GM21526 (cell line): Measurements from ENCODE around the gene TICRR.
"Not testable (repeated sequence)": the region's sequence is repeated elsewhere in the genome, so short reads cannot be mapped to it uniquely, and the experiment has no call there.

Experiments
- ATAC-seq: cut with Tn5 transposase; IDR thresholded peaks from one replicate; pipeline ENCODE4 v1.9.1; 2021; ENCODE audit warnings: moderate library complexity; ENCODE audit not compliant: unreplicated experiment, low FRiP score

Gene TICRR

DNA sequence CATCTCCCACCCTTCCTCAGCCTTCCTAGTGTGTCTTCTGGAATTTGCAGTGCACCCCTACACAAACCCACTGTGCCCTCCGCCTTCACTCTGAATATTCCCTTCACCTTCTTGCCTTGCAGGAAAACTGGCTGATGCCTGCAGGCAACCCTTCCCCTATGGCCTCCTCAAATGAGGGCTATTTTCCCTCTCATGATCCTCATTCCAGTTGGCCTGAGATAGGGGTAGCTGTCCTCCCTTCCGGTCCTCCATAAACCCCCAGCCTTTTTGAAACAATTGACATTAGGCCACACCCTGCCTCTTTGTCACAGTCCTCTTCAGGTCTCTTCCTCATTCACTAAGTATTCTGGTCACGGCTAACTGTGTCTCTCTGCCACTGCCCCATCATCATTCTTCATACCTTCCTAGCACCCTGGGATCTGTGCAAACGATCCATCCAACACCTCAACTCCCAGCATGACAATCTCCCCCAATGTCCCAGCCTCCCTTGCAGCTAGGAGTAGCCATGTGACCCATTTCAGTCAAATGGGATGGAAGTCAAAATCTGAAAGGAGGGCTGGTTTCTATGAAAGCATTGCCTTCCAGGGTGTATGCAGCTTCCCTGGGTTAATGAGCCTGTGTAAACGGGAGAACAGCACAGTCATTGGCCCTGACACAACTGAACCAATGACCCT, 8.5 kb upstream of the TICRR start:
- ATAC-seq = no peak

- no peak for ATAC-seq
These were observed 6.1 kb upstream of the TICRR start for GRCh38 chr15:89569090-89569745.

DNA sequence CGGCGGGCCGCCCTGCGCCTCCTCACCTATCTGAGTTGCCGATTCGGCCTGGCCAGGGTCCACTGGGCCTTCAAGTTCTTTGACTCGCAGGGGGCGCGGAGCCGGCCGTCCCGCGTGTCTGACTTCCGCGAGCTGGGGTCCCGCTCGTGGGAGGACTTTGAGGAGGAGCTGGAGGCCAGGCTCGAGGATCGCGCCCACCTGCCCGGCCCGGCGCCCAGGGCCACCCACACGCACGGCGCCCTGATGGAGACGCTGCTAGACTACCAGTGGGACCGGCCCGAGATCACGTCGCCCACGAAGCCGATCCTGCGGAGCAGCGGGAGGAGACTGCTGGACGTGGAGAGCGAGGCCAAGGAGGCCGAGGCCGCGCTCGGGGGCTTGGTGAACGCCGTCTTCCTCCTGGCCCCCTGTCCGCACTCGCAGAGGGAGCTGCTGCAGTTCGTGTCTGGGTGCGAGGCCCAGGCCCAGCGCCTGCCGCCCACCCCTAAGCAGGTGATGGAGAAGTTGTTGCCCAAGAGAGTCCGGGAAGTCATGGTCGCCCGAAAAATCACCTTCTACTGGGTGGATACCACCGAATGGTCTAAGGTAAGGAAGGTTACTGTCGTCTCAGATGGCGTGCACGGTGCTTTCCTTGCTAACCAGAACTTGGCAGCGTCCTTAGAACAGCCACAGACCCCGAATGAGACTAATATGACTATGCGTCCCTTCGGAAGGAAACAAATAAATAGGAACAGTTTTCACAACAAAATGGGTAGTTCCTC, 567 bp downstream of the TICRR start:
- ATAC-seq = peak; percentile 16

DNA sequence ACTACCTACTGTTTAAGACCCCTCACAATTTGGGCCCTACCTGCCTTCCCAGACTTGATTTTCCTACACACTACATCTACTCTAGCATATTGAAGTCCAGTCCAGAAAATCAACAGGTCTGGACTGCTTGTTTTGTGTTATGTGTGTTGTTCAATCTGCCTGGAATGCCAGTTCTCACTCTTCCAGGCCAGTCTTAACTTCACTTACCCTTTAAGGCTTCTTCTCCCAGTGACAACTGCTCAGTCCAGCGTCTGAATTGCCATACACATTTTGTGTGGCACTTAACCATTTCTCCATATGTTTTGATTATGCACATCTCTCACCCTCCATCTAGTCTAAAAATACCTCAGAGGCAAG, 1.1 kb downstream of the TICRR start:
- no peak for ATAC-seq

GRCh38 chr15:89577776-89578115, 2.5 kb downstream of the TICRR start:
- no peak for ATAC-seq

DNA sequence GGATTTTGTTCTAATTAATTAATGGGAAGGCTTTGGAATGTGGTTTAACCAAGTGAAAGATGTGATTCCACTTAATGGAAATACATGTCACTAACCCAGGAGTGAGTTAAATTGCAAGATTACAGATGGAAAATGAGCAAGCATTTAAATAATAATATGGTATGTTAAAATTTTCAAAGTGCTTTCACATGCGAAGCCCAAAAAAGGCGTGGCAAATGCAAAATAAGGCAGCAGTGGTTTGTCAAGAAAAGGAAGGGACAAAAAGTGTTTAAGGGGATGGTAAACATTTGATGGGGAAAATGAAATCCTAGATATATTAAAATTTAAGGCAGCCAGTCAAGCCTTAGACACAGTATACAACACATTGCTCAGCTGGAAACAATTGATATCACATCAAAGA, 2.9 kb downstream of the TICRR start:
- no peak for ATAC-seq

DNA sequence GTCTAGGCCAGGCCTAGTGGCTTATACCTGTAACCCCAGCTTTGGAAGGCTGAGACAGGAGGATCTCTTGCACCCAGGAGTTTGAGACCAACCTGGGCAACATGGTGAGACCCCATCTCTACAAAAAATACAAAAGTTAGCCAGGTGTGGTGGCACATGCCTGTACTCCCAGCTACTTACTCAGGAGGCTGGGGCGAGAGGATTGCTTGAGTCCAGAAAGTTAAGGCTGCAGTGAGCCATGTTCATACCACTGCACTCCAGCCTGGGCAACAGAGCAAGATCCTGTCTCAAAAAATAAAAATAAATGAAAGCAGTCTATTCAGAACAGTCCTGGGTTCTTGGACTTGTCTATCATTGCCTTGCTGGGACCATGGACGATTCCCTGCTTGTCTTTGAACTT, 5.5 kb downstream of the TICRR start:
- not testable (repeated sequence) for ATAC-seq

DNA sequence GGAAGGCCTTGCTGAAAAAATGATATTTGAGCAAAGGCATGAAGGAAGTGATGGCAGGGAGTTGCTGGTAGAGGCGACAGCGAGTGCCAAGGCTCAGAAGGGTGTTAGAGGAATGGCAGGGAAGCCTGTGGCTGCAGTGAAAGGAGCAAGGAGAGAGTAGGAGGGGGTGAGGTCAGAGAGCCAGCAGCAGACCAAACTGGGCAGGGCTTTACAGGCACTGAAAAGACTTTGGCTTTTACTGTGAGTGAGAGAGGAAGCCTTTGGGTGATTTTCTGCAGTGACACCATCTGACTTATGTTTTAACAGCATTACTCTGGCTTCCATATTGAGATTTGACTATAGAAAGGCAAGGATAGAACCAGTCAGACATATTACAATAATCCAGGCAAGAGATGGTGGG, 11.4 kb downstream of the TICRR start:
- ATAC-seq = no peak

GRCh38 chr15:89587955-89588354, 12.7 kb downstream of the TICRR start:
- ATAC-seq = no peak

DNA sequence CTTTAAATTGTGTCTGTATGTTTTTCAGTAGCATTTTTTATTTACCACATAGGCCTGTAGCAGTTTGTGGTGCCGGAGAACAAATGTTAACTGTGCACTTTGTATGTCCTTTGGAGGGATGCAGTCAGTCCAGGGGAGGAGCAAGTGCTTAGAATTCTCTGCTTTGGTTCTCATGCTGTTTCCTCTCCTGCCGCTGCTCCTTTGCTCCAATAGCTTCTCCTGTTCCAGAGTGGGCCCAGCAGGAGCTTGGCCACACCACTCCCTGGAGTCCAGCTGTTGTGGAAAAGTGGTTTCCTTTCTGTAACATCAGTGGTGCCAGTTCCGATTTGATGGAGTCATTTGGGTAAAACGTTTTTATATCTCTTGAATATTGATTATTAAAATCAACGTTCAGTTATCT, 16.6 kb downstream of the TICRR start:
- ATAC-seq = no peak

- ATAC-seq = no peak
These were observed 17.7 kb downstream of the TICRR start for GRCh38 chr15:89593018-89593417.

GRCh38 chr15:89599021-89599420, 23.8 kb downstream of the TICRR start:
- ATAC-seq = no peak

DNA sequence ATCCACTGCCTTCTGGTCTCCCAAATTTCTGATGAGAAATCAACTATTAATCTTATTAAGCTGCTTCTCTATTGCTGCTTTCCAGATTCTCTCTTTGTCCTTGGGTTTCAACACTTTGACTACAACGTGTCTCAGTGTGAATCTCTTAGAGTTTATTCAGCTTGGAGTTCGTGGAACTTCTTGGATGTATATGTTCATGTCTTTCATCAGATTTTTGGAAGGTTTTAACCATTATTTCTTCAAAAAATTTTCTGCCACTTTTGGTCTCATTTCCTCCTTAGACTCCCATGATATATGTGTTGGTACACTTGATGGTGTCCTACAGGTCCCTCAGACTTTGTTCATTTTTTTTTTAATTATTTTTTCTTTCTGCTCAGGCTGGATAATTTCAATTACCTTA, 36.0 kb downstream of the TICRR start:
- ATAC-seq = no peak

- no peak for ATAC-seq
These were observed 37.8 kb downstream of the TICRR start for GRCh38 chr15:89613031-89613430.

DNA sequence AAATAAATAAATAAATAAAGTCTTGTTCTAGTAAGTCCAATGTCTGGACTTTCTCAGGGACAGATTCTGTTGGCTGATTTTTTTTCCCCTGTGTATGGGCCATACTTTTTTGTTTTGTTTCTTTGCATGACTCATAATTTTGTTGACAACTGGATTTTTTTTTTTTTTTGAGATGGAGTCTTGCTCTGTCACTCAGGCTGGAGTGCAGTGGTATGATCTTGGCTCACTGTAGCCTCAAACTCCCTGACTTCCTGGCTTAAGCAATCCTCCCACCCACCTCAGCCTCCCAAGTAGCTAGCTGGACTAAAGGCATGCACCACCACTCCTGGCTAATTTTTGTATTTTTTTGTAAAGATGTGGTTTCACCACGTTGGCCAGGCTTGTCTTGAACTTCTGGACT, 38.9 kb downstream of the TICRR start:
- no peak for ATAC-seq

GRCh38 chr15:89615135-89615534, 39.9 kb downstream of the TICRR start:
- no peak for ATAC-seq

DNA sequence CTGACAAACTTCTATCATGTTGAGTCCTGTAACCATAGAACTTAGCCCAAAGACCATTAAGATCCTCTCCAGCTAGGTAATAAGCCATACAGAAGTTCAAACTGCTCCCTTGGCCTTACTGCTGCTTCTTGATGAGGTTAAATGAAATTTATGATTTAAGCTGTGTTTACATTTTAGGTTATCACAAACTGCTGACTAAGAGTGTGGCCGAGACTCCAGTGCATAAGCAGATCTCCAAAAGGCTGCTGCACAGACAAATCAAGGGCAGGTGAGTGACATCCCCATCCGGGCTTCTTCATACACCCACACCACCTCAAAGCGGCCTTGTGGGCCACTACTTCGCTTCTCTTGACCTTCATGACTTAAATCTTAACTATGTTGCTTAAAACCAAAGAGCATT, 41.0 kb downstream of the TICRR start:
- ATAC-seq = no peak

- ATAC-seq = no peak
These were observed 46.3 kb downstream of the TICRR start for GRCh38 chr15:89621547-89621946.

- ATAC-seq = no peak
These were observed 47.9 kb downstream of the TICRR start for GRCh38 chr15:89623165-89623564.

DNA sequence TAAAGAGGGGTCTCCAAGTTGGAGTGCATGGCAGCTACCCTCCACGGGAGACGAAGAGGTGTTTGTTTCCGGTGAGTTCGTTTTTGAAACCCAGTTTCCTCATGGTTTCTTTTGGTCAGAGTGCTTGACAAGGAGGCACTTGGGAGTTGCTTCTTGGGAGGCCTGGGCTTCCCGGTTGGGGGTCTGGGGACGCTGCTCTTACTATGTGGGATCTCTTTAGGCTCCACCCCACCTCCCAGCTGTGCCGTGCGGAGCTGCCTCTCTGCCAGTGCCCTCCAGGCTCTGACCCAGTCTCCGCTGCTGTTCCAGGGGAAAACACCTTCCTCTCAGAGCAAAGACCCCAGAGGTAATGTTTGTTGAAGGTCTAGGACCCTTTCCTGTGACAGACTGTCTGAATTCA, 50.4 kb downstream of the TICRR start:
- no peak for ATAC-seq

GRCh38 chr15:89627256-89627970, 52.1 kb downstream of the TICRR start:
- ATAC-seq = no peak
